Measurements from ENCODE around the gene NDUFB7.
"Not testable (repeated sequence)": the region's sequence is repeated elsewhere in the genome, so short reads cannot be mapped to it uniquely, and the experiment has no call there.

The NDUFB7 gene

DNA sequence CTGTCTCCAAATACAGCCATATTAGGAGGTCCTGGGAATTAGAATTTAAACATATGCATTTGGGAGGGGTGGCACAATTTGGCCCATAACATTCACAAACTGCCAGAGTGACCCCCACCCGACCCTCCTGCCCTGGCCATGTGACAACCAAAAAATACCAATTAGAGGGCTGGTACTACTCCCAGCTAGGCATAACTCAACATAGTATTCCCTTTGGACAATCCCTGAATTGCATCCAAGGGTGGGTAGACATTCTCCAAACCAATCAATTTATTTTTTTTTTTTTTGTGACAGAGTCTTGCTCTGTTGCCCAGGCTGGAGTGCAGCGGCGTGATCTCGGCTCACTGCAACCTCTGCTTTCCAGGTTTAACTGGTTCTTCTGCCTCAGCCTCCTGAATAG, 40.8 kb upstream of the NDUFB7 start:
- peaks cover 18% of the 10 kb centered on the region for H3K9me3 Mint-ChIP-seq
- TF ChIP-seq, protein P1, sequence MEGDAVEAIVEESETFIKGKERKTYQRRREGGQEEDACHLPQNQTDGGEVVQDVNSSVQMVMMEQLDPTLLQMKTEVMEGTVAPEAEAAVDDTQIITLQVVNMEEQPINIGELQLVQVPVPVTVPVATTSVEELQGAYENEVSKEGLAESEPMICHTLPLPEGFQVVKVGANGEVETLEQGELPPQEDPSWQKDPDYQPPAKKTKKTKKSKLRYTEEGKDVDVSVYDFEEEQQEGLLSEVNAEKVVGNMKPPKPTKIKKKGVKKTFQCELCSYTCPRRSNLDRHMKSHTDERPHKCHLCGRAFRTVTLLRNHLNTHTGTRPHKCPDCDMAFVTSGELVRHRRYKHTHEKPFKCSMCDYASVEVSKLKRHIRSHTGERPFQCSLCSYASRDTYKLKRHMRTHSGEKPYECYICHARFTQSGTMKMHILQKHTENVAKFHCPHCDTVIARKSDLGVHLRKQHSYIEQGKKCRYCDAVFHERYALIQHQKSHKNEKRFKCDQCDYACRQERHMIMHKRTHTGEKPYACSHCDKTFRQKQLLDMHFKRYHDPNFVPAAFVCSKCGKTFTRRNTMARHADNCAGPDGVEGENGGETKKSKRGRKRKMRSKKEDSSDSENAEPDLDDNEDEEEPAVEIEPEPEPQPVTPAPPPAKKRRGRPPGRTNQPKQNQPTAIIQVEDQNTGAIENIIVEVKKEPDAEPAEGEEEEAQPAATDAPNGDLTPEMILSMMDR (IDR thresholded peaks at IDR 0.05; ENCODE audit: unreplicated experiment in 3 of 3), result no peak
- H3K4me3 Mint-ChIP-seq, result no peak overlapping the region
- no peaks in the 10 kb centered on the region for H3K4me1 Mint-ChIP-seq
- no peak overlapping the region for H3K27ac Mint-ChIP-seq
- no peaks in the 10 kb centered on the region for H3K36me3 Mint-ChIP-seq (ENCODE audit: low read depth)
- H3K27me3 Mint-ChIP-seq (ENCODE audit: low read depth), result peaks cover 16% of the 10 kb centered on the region

GRCh38 chr19:14612242-14612641, 40.4 kb upstream of the NDUFB7 start:
- Mint-ChIP-seq H3K27me3 (ENCODE audit: low read depth) (peaks cover 16% of the 10 kb centered on the region), H3K9me3 (peaks cover 16% of the 10 kb centered on the region)
- not testable (repeated sequence) for H3K4me3 Mint-ChIP-seq; H3K27ac Mint-ChIP-seq; H3K4me1 Mint-ChIP-seq; H3K36me3 Mint-ChIP-seq (ENCODE audit: low read depth)

GRCh38 chr19:14611051-14611450, 39.2 kb upstream of the NDUFB7 start:
- H3K4me3 Mint-ChIP-seq, result no peak overlapping the region
- peaks cover 16% of the 10 kb centered on the region for H3K27me3 Mint-ChIP-seq (ENCODE audit: low read depth)
- no peaks in the 10 kb centered on the region for H3K36me3 Mint-ChIP-seq (ENCODE audit: low read depth)
- TF ChIP-seq, protein P1 (IDR thresholded peaks at IDR 0.05; ENCODE audit: unreplicated experiment in 3 of 3), result no peak
- H3K4me1 Mint-ChIP-seq, result no peaks in the 10 kb centered on the region
- H3K27ac Mint-ChIP-seq, result no peak overlapping the region
- peaks cover 11% of the 10 kb centered on the region for H3K9me3 Mint-ChIP-seq

DNA sequence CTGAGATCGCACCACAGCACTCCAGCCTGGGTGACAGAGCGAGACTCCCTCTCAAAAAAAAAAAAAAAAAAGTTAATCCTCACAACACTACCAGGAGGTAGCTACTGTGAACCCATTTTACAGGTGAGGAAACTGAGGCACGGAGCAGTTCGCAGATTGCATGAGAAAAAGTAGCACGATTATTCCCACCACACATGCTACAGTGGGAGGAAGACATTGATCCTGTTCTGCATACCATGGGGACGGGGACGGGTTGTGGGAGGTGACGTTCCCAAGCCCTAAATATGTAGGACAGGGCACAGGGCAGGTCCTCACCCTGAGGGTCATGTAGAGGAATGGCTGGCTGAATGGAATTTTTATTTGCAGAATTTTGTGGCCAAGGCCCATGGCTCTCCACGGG, 34.8 kb upstream of the NDUFB7 start:
- H3K27ac Mint-ChIP-seq, result no peak overlapping the region
- no peak overlapping the region for H3K4me3 Mint-ChIP-seq
- H3K9me3 Mint-ChIP-seq, result peaks cover 6% of the 10 kb centered on the region
- H3K27me3 Mint-ChIP-seq (ENCODE audit: low read depth), result peaks cover 14% of the 10 kb centered on the region
- TF ChIP-seq, protein P1 (IDR thresholded peaks at IDR 0.05; ENCODE audit: unreplicated experiment in 3 of 3), result no peak
- H3K4me1 Mint-ChIP-seq, result no peaks in the 10 kb centered on the region
- H3K36me3 Mint-ChIP-seq (ENCODE audit: low read depth), result no peaks in the 10 kb centered on the region

- Mint-ChIP-seq H3K4me1 (no peaks in the 10 kb centered on the region), H3K9me3 (no peaks in the 10 kb centered on the region), H3K4me3 (no peak overlapping the region), H3K27ac (no peak overlapping the region), H3K36me3 (ENCODE audit: low read depth) (no peaks in the 10 kb centered on the region), H3K27me3 (ENCODE audit: low read depth) (peaks cover 7% of the 10 kb centered on the region)
- TF ChIP-seq, protein P1 (IDR thresholded peaks at IDR 0.05; ENCODE audit: unreplicated experiment in 3 of 3), result no peak
Observed at GRCh38 chr19:14603990-14604387, 32.1 kb upstream of the NDUFB7 start.

- peaks cover 4% of the 10 kb centered on the region for H3K27me3 Mint-ChIP-seq (ENCODE audit: low read depth)
- no peak overlapping the region for H3K27ac Mint-ChIP-seq
- H3K9me3 Mint-ChIP-seq, result peaks cover 11% of the 10 kb centered on the region
- no peak overlapping the region for H3K4me3 Mint-ChIP-seq
- no peaks in the 10 kb centered on the region for H3K36me3 Mint-ChIP-seq (ENCODE audit: low read depth)
- no peaks in the 10 kb centered on the region for H3K4me1 Mint-ChIP-seq
- TF ChIP-seq, protein P1 (IDR thresholded peaks at IDR 0.05; ENCODE audit: unreplicated experiment in 3 of 3), result no peak
Observed at GRCh38 chr19:14599548-14600147, 27.8 kb upstream of the NDUFB7 start.

Measured in nephron (organoid).